Caki2 (cell line): ENCODE results near the gene CACNA1E. TPM values are rescaled to one million over a fixed set of nuclear protein-coding genes. Genes with fewer than 3 reads are reported as not detected.

ENCODE experiments used
- DNase-seq: peaks from one replicate; pipeline ENCODE4 v3.0.0-alpha.2; 2015; ENCODE audit warnings: low read depth
- in situ Hi-C: cut with HindIII; loops from 2 replicates; pipeline ENCODE4 v1.10.0; 2016; ENCODE audit warnings: low sequenced_read_pairs, low pct_unique_long_range_greater_than_20kb, mixed read lengths
- total RNA-seq: library from RNA; depleted of rRNA; stranded (reverse); fragments of >200 nt; shearing (Covaris generic); gene quantifications from 2 replicates; pipeline ENCODE4 v1.2.3, GENCODE V29; 2014; ENCODE audit warnings: low replicate concordance

CACNA1E gene
- total RNA-seq, 1 experiment from 2014 or later, result not detected

DNA sequence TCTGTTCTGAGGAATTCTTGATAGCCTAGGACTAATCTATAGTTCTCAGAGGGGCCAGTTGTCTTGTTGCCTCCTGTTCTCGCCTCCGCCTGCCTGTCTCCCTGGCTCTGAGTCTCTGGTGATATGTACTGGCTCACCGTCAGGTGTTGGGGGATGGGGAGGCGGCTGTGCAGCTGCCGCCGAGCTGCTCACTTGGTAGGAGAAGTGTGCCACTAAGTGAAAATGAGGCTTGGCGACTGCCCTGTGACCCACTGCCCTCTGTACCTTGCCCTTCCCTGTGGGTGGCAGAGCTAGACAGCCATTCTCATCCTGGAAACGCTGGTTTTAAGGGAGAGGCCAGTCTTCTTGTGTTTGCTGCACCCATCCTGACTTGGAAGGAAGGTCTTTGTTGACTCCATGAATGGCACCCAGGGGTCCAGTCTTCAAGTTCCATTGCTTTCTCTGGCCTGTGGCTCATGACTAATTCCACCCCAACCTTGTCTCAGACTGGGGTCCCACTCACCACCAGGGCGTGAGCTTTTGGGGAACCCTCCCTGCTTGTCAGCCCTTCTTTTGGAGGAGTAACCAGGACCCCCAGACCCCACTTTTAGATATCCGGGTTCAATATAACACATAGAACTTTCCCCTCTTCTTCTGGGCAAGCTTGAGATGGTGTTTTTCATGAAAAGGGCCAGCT lies 120.6 kb downstream of the CACNA1E start:
- in situ Hi-C loops, result no loop called here
- DNase-seq, result no peak

DNA sequence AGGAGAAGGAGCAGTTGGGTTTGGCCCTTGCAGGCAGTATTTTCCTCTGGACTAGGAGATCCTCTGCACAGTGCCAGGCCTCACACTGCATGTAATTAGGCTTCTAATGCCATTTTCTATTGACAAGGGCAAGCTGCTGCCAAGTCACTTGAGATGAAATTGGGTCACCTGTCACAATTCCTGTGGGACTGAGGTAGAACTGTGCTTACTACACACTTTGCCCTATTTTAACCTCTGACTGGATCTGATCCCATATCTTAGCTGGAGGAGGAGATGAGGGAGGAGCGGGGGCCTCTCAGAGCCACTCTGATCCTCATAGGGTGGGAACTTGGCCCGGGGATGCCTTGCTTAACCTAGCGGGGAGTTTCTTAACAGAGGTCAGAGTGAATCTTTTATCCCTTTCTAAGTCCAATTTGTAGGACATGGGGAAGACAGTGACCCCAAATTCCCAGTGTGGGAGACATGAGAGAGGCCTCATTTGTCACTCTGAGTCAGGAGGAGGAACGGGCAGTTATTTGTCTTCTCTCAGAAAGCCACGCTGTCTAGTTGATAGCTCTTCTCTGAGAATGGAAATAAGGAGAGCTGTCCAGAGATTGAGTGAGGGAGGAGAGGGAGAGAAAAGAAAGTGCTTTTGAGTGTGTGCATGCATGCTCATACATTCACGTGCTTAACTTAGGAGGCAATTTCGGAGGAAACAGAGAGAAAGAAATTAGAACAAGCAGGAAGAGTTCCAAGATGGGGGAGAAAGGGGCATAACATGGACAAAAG lies 121.3 kb downstream of the CACNA1E start:
- DNase-seq, result no peak
- in situ Hi-C loops, result no loop called here

DNA sequence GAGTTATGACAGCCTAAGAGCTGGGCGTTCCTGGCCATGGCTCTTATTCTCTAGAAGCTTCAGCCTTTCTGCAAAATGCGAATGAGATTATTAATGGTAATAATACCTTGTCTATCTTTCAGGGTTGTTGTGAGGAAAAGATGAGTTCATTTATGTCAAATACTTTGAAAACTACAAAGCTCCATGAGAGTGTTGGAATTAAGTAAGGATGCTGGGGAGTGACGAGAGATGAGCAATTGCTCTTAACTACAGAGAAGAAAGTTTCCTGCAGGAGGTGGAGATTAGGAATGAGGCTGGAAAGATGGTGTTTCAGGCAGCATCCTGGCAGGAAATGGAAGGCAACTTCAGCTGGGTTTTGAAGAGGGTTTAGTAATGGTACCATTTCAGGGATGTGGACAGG lies 124.2 kb downstream of the CACNA1E start:
- DNase-seq, result no peak
- in situ Hi-C loops, result no loop called here

- in situ Hi-C loops, result no loop called here
- DNase-seq, result no peak
Observed at GRCh38 chr1:181608386-181608785, 125.1 kb downstream of the CACNA1E start.

DNA sequence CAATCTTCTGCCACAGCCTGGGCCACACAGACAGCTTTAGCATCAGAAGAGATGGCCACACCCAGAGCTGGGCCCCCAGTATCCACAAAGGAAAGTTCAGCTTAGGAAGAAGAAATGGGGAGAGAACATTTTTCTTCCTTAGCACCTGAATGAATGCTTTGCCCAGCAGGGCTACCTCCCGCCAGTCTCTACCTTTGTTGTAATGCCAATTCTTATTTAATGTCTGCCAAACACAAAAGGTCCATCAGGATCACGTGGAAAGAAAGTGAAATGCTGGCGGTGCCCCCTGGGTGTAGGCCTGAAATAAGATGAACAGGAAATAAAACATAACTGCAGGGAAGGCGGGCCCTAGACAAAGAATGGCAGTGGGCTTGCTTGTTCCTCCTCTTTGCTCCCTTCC lies 125.6 kb downstream of the CACNA1E start:
- in situ Hi-C loops, result no loop called here
- DNase-seq, result no peak

GRCh38 chr1:181612100-181612499 lies 128.8 kb downstream of the CACNA1E start:
- DNase-seq, result no peak
- in situ Hi-C loops, result no loop called here

GRCh38 chr1:181618559-181618958 lies 135.2 kb downstream of the CACNA1E start:
- in situ Hi-C loops, result no loop called here

GRCh38 chr1:181620183-181620582 lies 136.9 kb downstream of the CACNA1E start:
- in situ Hi-C loops, result no loop called here
- no peak for DNase-seq

More at GRCh38 chr1:181618559-181618958, 135.2 kb downstream of the CACNA1E start:
- no peak for DNase-seq

GRCh38 chr1:181623850-181624249 lies 140.5 kb downstream of the CACNA1E start:
- DNase-seq, result no peak
- in situ Hi-C loops, result no loop called here

- no peak for DNase-seq
Observed at GRCh38 chr1:181626279-181626938, 143.1 kb downstream of the CACNA1E start.

GRCh38 chr1:181630398-181630797 lies 147.1 kb downstream of the CACNA1E start:
- in situ Hi-C loops, result no loop called here

More at GRCh38 chr1:181626279-181626938, 143.1 kb downstream of the CACNA1E start:
- in situ Hi-C loops, result no loop called here

GRCh38 chr1:181630838-181631237 lies 147.5 kb downstream of the CACNA1E start:
- in situ Hi-C loops, result no loop called here
- DNase-seq, result no peak

More at GRCh38 chr1:181630398-181630797, 147.1 kb downstream of the CACNA1E start:
- DNase-seq, result no peak

- no peak for DNase-seq
- in situ Hi-C loops, result no loop called here
Observed at GRCh38 chr1:181632492-181632891, 149.2 kb downstream of the CACNA1E start.

DNA sequence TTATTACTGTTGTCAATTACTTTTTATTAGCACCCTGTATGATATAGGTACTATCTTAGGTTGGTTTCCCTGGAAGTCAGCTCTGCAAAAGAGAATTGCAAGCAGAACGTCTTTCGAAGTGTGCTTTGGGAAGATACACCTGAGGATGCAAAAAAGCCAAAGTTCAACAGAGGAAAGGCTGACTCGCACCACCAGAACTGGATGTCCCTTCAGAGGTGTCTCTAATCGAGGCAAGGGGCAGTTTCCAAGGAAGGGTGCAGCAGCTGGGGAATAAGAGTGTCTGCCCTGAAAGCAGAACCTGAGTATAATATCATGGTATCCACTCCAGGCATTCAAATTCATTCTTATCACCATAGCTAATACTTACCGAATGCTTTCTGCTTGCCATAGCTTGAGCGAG lies 149.6 kb downstream of the CACNA1E start:
- DNase-seq, result no peak
- in situ Hi-C loops, result no loop called here

- DNase-seq, result no peak
- in situ Hi-C loops, result no loop called here
Observed at GRCh38 chr1:181635110-181635509, 151.8 kb downstream of the CACNA1E start.

DNA sequence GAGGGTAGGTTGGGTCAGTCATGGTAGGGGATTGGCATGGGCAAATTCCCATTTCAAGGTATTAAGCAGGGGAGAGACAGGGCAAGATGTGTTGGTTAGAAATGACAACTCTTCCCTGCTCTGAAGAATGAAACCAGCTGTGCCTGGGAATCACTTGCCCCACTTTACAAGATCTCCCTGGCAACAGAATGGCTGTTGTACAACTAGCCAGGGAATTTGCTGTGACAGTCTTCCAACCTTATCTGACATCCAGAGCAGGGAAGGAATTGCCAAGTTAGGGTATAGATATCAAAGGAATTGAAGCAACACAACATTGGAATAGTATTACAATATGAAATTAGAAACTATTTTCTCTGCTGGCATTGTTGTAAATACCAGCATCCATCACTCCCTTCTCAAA lies 154.7 kb downstream of the CACNA1E start:
- in situ Hi-C loops, result no loop called here
- no peak for DNase-seq

GRCh38 chr1:181640956-181641355 lies 157.6 kb downstream of the CACNA1E start:
- in situ Hi-C loops, result no loop called here
- no peak for DNase-seq

DNA sequence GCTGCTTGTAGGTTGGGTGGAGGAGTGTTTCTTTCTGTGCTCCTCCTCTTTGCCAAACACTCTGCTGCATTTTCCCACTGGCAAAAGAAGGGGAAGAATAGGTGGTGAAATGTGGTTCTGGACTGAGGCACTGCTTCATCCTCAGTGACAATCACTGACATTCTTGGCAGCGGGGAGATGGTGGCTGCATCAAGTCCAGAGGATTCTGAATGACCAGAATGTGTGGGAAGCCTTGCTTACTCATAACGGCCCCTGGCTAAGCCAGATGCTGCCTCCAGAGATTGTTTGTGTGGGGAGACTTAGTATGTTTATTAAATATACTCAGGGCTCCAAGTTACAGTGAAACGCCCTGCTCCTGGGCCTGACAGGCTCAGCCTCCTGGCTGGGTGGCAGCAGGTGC lies 160.3 kb downstream of the CACNA1E start:
- in situ Hi-C loops, result no loop called here
- DNase-seq, result no peak

DNA sequence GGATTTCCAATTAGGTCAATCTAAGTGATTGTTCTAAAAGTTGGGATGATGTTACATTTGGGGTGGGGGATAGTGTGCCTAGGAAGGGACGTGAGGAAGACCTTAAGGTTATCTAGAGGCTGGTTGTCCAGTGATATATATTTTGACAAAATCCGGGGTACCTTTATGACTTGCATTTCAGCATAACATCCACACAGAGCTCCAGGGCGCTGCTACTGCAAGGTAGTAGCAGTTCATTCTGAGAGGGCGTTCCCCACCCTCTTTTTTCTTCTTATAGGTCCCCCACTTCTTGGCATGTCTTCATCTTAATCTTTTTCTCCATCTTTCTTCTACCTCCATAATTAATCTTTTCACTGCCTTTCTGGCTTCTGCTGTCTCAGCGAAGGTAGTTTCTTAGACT lies 161.9 kb downstream of the CACNA1E start:
- in situ Hi-C loops, result no loop called here
- DNase-seq, result no peak
